ENCODE data around the gene SUPT3H.
"Not testable (repeated sequence)": the region's sequence is repeated elsewhere in the genome, so short reads cannot be mapped to it uniquely, and the experiment has no call there.

SUPT3H gene

GRCh38 chr6:45074439-45074838 is 303.3 kb downstream of the SUPT3H start:
- TF ChIP-seq CTCF (conservative IDR thresholded peaks at IDR 0.05): no peak
- no peak overlapping the region for H3K27ac ChIP-seq

- no peak overlapping the region for H3K27ac ChIP-seq
- no peak for TF ChIP-seq CTCF (conservative IDR thresholded peaks at IDR 0.05)
These were observed 304.0 kb downstream of the SUPT3H start for GRCh38 chr6:45073771-45074170.

- no peak for TF ChIP-seq CTCF (conservative IDR thresholded peaks at IDR 0.05)
- H3K27ac ChIP-seq: no peak overlapping the region
These were observed 305.1 kb downstream of the SUPT3H start for GRCh38 chr6:45072673-45073072.

- TF ChIP-seq CTCF (conservative IDR thresholded peaks at IDR 0.05): no peak
- no peak overlapping the region for H3K27ac ChIP-seq
These were observed 305.7 kb downstream of the SUPT3H start for GRCh38 chr6:45072016-45072415.

GRCh38 chr6:45069091-45069490 is 308.6 kb downstream of the SUPT3H start:
- TF ChIP-seq CTCF (conservative IDR thresholded peaks at IDR 0.05): no peak
- H3K27ac ChIP-seq: no peak overlapping the region

GRCh38 chr6:45067446-45067845 is 310.3 kb downstream of the SUPT3H start:
- not testable (repeated sequence) for H3K27ac ChIP-seq

GRCh38 chr6:45062659-45063058 is 315.1 kb downstream of the SUPT3H start:
- H3K27ac ChIP-seq: not testable (repeated sequence)

- no peak overlapping the region for H3K27ac ChIP-seq
- TF ChIP-seq CTCF (conservative IDR thresholded peaks at IDR 0.05): no peak
These were observed 320.0 kb downstream of the SUPT3H start for GRCh38 chr6:45057711-45058110.

- H3K27ac ChIP-seq: no peak overlapping the region
- TF ChIP-seq CTCF (conservative IDR thresholded peaks at IDR 0.05): no peak
These were observed 323.1 kb downstream of the SUPT3H start for GRCh38 chr6:45054610-45055009.

Measured in VCaP (cell line).